Fibroblast of pulmonary artery (primary cell): ENCODE data around the gene IL17F.

Experiments
- DNase-seq: peaks from one replicate; pipeline ENCODE4 v3.0.0-alpha.2; 2010; ENCODE audit warnings: low read depth
- H3K4me3 ChIP-seq: replicated peaks from 2 replicates; pipeline ENCODE4 v1.5.1; 2011; ENCODE audit warnings: low read depth, mild to moderate bottlenecking, control low read depth, low read length, moderate library complexity
- CTCF ChIP-seq: IDR thresholded peaks from 2 replicates; pipeline ENCODE4 v1.5.1; 2011; ENCODE audit warnings: mild to moderate bottlenecking, control low read depth, low read length, inconsistent platforms; ENCODE audit errors: missing control alignments

The IL17F gene

GRCh38 chr6:52284460-52285176 lies 40.3 kb upstream of the IL17F start, which contains the start of gene MCM3:
TSS of gene MCM3 (minus strand) at chr6:52284742. CDS start at chr6:52284674, 68 bp downstream.
- TF ChIP-seq CTCF = peak; percentile 9
- peak; percentile 100 for DNase-seq
- H3K4me3 ChIP-seq = peak within 1 kb of the TSS; percentile 74

GRCh38 chr6:52284131-52284459 lies 39.8 kb upstream of the IL17F start:
- TF ChIP-seq CTCF = no peak
- no peak for DNase-seq
- H3K4me3 ChIP-seq = peak overlapping the region; percentile 74

GRCh38 chr6:52283111-52283510 lies 38.8 kb upstream of the IL17F start:
- no peak overlapping the region for H3K4me3 ChIP-seq
- no peak for DNase-seq
- no peak for TF ChIP-seq CTCF

GRCh38 chr6:52276130-52276529 lies 31.8 kb upstream of the IL17F start:
- no peak for TF ChIP-seq CTCF
- DNase-seq = no peak
- H3K4me3 ChIP-seq = no peak overlapping the region

GRCh38 chr6:52271852-52272460 lies 27.7 kb upstream of the IL17F start:
- no peak overlapping the region for H3K4me3 ChIP-seq
- TF ChIP-seq CTCF = no peak
- peak; percentile 8 for DNase-seq

GRCh38 chr6:52263709-52264540 lies 19.6 kb upstream of the IL17F start:
- peak; percentile 100 for TF ChIP-seq CTCF
- H3K4me3 ChIP-seq = no peak overlapping the region
- peak; percentile 72 for DNase-seq
